Kidney epithelial cell (primary cell): ENCODE measurements around the gene PSD2. TPM values are rescaled to one million over a fixed set of nuclear protein-coding genes. Genes with fewer than 3 reads are reported as not detected.
"Not testable (repeated sequence)": the region's sequence is repeated elsewhere in the genome, so short reads cannot be mapped to it uniquely, and the experiment has no call there.

ENCODE experiments used
- DNase-seq: peaks from one replicate; pipeline ENCODE4 v3.0.0-alpha.2; 2010; ENCODE audit warnings: low read depth
- H3K27me3 ChIP-seq: 2 replicates; pipeline ENCODE4 v1.6.0; 2011; ENCODE audit warnings: low read length; ENCODE audit not compliant: control insufficient read depth, insufficient read depth
- H3K36me3 ChIP-seq: 2 replicates; pipeline ENCODE4 v1.5.1; 2011; ENCODE audit warnings: low read length; ENCODE audit not compliant: control insufficient read depth, insufficient read depth
- H3K4me3 ChIP-seq: 2 replicates; pipeline ENCODE4 v1.5.1; 2011; ENCODE audit warnings: low read depth, mild to moderate bottlenecking, control low read depth, low read length
- total RNA-seq: library from RNA; depleted of rRNA; stranded (reverse); fragments of >200 nt; gene quantifications from 2 replicates; pipeline ENCODE4 v1.2.3, GENCODE V29; 2015
- TF ChIP-seq, protein P1 (sequence below): IDR thresholded peaks from 2 replicates; pipeline ENCODE4 v1.5.1; 2011; ENCODE audit warnings: mild to moderate bottlenecking, moderate library complexity, low read length, control low read depth, inconsistent platforms; ENCODE audit not compliant: insufficient read depth, poor library complexity, severe bottlenecking

PSD2 gene
- total RNA-seq, 1 donor from 2014 or later: 0.13 TPM

DNA sequence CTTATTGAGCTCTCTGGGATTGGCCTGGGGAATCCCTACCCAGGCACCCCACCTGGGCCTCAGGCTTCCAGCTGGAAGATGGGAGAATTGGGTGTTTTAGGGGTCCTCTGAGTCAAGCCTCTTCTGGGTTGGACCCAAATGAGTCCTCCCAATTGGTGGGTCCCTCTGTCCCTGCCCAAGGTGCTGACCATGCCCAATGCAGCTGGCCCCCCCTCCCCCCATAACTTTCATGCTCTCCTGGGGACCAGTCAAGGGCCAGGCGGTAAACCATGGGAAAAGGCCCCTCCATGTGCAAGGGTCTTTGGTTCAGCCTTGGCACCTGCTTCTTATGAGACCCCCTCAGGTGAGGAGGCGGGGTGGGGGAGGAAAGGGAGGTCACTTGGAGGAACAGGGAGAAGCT lies 3.4 kb upstream of the PSD2 start:
- H3K27me3 ChIP-seq: peaks cover 49% of the 10 kb centered on the region
- no peaks in the 10 kb centered on the region for H3K36me3 ChIP-seq
- DNase-seq: no peak
- TF ChIP-seq, protein P1, sequence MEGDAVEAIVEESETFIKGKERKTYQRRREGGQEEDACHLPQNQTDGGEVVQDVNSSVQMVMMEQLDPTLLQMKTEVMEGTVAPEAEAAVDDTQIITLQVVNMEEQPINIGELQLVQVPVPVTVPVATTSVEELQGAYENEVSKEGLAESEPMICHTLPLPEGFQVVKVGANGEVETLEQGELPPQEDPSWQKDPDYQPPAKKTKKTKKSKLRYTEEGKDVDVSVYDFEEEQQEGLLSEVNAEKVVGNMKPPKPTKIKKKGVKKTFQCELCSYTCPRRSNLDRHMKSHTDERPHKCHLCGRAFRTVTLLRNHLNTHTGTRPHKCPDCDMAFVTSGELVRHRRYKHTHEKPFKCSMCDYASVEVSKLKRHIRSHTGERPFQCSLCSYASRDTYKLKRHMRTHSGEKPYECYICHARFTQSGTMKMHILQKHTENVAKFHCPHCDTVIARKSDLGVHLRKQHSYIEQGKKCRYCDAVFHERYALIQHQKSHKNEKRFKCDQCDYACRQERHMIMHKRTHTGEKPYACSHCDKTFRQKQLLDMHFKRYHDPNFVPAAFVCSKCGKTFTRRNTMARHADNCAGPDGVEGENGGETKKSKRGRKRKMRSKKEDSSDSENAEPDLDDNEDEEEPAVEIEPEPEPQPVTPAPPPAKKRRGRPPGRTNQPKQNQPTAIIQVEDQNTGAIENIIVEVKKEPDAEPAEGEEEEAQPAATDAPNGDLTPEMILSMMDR: no peak
- H3K4me3 ChIP-seq: no peak overlapping the region

DNA sequence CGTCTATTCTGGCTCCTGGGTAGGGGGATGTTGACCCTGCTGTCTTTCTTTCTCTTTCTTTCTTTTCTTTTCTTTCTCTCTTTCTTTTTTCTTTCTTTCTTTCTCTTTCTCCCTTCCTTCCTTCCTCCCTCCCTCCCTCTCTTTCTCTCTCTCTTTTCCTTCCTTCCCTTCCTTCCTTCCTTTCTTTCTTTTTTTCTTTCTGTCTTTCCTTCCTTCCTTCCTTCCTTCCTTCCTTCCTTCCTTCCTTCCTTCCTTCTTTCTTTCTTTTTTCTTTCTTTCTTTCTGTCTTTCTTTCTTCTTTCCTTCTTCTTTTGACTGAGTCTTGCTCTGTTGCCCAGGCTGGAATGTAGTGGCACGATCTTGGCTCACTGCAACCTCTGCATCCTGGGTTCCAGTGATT lies 3.0 kb upstream of the PSD2 start:
- not testable (repeated sequence) for H3K36me3 ChIP-seq, H3K4me3 ChIP-seq, DNase-seq
- peaks cover 54% of the 10 kb centered on the region for H3K27me3 ChIP-seq

DNA sequence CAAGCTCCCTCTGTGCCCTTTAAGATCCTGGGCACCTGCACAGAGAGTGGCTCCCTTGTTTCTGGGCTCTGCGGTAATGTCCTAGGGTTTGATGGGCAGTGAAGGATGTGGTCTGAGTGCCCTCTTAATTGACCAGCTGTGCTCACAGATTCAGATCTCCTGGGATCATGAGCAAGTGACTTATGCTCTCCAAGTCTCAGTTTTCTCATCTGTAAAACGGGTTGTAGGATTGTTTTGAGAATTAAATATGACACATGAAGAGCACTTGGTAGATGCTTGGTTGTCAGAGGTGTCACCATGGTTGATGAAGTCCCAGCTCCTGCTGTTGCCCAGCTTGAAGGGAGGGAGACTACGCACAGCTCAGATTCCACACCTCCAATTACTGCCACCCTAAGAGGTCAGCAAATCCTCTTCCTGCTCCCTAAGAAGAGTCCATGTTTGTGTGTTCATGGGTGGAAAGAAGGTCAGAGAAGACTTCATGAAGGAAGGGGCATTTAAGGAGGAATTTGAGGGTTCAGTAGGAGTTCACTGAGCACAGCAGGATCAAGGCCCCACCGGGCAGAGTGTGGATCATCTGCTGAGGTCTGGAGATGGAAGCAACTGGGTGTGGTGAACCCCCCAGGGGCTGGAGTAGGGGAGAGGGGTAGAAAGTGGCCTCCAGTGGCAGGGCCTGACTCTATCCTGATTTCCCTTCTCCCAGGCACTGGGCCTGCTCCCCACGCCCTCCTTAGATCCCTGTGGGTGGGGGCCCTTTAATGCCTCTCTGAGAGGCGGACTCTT lies 1.4 kb upstream of the PSD2 start:
- no peak for DNase-seq
- Histone ChIP-seq H3K4me3 (no peak overlapping the region), H3K27me3 (peaks cover 54% of the 10 kb centered on the region), H3K36me3 (no peaks in the 10 kb centered on the region)
- TF ChIP-seq, protein P1: no peak

DNA sequence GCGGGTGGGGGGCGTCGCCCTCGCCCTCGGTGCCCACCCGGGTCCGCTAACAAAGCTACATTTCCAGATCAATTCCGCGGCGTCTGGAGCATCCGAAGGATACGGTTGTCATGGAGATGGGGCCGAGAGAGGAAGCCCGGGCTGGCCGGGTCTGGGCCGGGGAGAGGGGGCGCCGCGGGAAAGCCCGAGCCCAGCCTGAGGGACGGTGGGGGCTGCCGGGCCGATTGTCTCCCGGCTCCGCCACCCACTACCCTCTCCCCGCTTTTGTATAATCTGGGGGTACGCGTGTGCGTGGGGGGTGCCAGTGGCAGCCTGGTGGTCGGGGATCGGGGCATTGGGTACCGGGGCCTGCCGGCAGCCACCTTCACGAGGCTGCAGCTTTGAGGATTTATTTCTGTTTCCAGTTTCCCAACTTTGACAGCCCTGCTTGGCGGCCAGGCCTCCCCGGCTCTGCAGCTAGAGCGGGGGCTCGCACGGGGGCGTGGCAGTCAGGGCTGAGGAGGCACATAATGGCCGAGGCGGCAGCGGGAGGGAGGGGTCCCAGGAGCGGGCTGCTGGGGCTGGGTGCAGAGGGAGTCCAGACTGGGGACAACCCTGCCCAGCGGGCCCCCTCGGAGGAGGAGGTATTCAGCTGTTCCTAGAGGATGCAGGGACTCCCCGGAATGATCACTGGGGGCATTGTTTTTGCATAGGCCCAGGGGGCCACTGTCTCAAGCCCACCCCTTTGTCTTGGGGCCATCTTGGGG lies 626 bp downstream of the PSD2 start:
- Histone ChIP-seq H3K27me3 (peaks cover 62% of the 10 kb centered on the region), H3K4me3 (no peak overlapping the region), H3K36me3 (no peaks in the 10 kb centered on the region)
- DNase-seq: no peak
- TF ChIP-seq, protein P1: no peak

DNA sequence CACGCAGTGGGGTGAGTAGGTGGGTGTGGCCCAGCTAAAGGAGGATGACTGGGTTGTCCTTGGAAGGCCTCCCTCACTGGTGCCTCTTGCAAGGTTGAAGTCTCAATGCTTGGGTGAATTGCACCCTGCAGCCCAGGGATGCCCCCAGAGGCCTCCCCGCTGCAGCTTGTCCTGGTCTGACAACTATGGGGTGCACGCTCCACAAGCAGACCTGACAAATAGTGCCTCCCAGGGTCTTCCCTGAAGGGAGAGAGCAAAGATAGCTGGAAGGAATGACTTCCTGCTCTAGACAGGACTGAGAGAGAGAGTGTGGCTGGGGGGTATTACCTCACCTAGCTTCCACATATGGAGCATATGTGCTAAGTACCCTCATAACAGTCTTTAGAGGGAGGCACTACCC lies 1.7 kb downstream of the PSD2 start:
- DNase-seq: no peak
- H3K27me3 ChIP-seq: peaks cover 72% of the 10 kb centered on the region
- no peak overlapping the region for H3K4me3 ChIP-seq
- TF ChIP-seq, protein P1: no peak
- H3K36me3 ChIP-seq: no peaks in the 10 kb centered on the region

DNA sequence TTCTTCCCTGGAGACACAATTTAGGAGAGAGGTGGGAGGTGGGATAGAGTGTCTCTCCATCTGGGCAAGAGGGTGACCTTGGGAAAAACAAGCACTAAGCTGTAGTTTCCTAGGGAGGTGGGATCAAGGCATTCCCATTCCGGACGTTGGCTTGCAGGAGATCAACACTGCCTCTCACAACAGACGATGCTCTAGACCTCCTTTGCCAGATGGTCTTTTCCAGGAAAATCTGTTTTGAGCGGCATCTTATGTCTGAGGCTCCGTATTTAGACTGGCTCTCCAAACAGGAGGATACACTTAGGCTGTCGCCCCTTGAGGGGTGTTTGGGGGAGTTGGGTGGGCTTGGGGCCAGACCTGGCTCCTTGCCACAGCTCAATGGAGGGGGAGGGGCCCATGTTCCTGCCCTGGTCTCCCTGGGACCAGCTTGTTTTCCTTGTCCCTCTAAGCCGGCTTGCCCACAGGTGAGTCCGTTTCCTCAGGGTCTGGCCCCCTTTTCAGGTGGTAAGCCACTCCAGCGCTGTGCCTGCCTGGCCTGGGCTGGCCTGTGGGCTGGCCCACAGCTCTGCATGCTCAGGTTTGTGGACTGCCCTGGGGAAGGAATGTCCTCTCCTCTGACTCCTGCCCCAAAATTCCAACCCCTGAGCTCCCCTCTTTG lies 2.4 kb downstream of the PSD2 start:
- peaks cover 78% of the 10 kb centered on the region for H3K27me3 ChIP-seq
- no peak overlapping the region for H3K4me3 ChIP-seq
- no peaks in the 10 kb centered on the region for H3K36me3 ChIP-seq
- DNase-seq: no peak
- TF ChIP-seq, protein P1: no peak
